GM12873 (cell line): ENCODE results near the gene RAF1.

Experiments
- TF ChIP-seq, protein P1 (sequence below): IDR thresholded peaks from 2 replicates; pipeline ENCODE4 v1.5.1; 2012; ENCODE audit warnings: low read depth, mild to moderate bottlenecking, moderate library complexity, low read length, control low read depth; ENCODE audit not compliant: insufficient read depth; ENCODE audit errors: missing control alignments

Gene RAF1

DNA sequence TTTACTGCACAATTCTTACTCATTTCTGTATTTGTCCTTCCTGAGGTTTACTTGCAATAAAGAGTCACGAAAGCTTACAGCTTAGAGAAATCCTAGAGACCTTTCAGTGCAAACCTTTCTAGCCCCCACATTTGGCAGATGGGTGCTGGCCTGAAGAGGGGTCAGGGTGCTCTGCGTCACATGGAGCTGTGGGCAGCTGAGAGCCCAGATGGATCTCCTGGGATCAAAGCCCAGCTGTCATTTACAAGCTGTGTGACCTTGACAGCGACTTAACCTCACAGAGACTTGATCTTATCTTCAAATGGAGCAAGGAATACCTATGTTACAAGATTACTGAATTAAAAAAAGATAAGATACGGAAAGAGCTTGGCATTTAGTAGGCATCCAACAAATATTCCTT, 24.0 kb upstream of the RAF1 start:
- TF ChIP-seq, protein P1, sequence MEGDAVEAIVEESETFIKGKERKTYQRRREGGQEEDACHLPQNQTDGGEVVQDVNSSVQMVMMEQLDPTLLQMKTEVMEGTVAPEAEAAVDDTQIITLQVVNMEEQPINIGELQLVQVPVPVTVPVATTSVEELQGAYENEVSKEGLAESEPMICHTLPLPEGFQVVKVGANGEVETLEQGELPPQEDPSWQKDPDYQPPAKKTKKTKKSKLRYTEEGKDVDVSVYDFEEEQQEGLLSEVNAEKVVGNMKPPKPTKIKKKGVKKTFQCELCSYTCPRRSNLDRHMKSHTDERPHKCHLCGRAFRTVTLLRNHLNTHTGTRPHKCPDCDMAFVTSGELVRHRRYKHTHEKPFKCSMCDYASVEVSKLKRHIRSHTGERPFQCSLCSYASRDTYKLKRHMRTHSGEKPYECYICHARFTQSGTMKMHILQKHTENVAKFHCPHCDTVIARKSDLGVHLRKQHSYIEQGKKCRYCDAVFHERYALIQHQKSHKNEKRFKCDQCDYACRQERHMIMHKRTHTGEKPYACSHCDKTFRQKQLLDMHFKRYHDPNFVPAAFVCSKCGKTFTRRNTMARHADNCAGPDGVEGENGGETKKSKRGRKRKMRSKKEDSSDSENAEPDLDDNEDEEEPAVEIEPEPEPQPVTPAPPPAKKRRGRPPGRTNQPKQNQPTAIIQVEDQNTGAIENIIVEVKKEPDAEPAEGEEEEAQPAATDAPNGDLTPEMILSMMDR: no peak

DNA sequence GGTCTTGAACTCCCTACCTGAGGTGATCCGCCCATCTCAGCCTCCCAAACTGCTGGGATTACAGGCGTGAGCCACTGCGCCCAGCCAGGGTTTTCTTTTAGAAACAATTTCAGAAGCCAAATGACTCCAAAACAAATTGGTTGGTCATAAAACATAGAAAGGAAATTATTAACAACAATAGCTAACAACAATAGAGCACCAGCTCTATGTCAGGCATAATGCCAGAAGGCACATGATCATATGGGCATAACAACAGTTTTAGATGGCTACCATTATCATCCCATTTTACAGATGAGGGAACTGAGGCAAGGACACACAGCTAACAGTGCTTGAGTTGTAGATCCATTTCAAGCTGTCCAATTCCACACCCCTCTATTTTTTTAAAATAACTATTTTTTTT, 22.2 kb upstream of the RAF1 start:
- TF ChIP-seq, protein P1: no peak

DNA sequence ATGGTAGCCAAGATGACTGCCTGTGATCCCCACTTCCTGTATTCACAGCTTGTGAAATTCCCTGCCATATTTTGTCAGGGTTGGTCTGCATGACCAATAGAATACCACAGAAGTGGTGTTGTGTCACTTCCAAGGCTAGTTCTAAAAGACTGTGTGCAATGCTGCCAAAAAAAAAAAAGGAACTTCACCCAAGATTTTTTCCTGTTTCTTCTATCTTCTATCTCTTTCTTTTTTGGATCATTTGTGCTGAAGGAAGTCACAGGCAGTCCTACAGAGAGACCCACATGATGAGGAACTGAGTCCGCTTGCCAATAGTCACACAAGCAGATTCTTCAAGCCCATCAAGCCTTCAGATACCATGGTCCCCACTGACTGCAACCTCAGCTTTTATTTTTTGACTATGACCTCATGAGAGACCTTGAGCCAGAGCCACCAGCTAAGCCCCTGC, 18.1 kb upstream of the RAF1 start:
- TF ChIP-seq, protein P1: no peak

DNA sequence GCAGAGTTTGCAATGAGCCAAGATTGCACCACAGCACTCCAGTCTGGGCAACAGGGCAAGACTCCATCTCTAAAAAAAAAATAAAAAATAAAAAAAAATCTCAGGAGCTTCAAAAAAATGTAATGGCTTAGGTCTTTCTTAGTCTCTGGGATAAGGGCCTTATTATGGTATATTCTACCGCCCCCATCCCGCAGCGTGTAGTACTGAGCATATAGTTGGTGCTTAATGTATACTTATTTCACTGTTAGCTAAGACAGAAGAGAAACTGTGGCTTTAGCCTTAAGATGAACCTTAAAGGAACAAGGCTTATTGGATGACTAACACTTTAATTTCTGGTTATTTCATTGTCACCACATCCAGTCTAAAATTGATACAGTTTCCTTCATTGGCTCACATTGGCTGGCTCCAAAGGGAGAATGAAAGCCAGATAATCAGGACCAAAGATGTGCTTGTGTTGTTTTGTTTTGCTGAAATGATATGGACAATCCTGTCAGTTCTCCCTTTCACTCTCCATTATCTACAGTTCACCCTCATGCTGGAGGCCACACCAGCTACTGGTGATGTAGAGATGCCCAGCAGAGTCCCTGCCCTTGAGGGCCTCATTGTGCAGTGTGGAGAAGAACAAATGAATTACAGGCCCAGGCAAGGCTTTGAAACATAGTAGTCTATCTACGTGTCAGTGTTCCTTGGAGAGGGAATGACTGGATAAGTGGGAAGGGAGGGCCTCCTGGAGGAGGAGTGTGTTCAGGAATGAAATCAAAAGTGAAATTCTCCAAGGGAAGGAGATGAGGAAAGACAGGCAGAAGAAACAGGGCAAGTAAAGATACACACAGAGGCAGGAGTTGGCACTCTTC, 17.4 kb upstream of the RAF1 start:
- TF ChIP-seq, protein P1: no peak

DNA sequence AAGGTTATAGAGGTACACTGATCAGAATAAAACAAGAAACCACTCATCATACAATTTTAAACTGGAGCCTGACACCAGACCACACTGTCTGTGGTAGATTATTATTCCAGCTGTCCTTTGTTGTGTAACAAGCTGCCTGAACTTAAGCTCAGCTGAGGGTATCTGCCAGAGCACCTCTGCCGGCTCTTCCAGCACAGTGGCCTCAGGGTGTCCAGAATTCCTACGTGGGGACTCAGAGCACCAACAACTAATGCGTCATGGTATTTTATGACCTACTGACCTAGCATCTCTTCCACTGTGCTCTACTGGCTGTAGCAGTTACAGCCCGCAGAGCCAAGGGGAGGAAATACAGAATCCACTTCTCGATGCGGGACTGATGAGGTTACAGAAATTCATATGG, 15.6 kb upstream of the RAF1 start:
- TF ChIP-seq, protein P1: no peak

DNA sequence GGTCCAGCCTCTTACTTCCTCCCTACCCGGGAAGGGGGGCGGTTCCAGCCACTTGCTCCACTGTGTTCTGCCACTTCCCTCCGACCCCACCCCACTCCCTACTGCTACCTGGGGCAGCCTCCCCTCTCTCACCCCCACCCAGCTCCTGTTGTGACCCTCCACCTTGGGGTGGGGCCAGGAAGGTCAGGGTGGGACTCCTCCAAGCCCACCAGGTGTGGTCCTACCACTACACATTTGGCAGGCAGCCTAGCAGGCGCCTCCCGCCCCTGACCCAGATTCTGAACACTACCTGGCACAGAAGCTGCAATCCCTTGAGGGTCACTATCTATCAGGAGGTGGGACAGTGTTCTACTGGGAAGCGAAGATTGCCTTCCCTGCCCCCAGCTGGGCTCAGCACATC, 13.7 kb upstream of the RAF1 start:
- TF ChIP-seq, protein P1: no peak

DNA sequence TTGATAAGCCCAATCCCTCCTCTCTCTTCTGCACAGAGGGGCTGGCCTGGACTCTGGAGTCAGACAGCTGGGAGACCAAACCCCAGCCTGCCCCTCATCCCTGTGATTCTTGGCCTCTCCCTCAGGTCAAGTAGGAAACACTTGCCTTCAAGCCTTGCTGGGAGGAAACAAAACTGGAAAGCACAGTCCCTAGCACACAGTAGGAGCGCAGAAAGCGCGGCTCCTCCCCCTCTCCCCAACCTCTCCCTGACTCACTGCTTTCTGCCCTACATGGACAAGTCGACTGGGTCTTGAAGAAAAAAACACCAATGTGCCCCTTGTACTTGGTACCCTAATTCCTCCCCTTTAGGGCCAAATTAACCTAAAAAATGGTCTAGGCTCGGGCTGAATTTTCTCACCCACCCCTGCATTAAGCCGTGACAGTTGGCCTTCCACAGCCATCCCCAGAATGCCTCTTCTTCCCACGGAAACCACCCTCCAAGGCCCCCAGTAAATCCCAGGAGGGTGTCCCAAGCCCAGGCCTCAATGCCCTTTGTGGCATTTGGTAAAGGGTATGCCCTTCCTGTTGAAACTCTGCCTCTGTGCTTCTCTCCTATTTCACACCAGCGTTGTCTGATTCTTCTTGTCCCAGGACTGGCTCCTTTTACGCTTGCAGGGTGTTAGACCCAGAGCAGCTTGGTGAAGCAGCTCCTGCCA, 11.3 kb upstream of the RAF1 start:
- TF ChIP-seq, protein P1: no peak
